ENCODE results near the gene FLT3. TPM values are rescaled to one million over a fixed set of nuclear protein-coding genes. Genes with fewer than 3 reads are reported as not detected.

FLT3 gene
- total RNA-seq, 2 donors from 2014 or later, result 0.38 to 0.65 TPM

Other genes with a start within 250 kb of the FLT3 start
- not detected for gene PDX1, start 180.6 kb downstream of the FLT3 start, total RNA-seq
- gene CDX2, start 131.3 kb downstream of the FLT3 start, total RNA-seq, result not detected
- not detected for gene URAD, start 111.9 kb downstream of the FLT3 start, total RNA-seq
- gene PAN3, start 38.0 kb upstream of the FLT3 start, total RNA-seq, result 10 to 100 TPM; 23.7 to 26.7 TPM